Sigmoid colon (tissue), 4 donors: Measurements from ENCODE around the gene MSLN.
A peak's percentile ranks its signal among the peaks of the same experiment; 100 is the strongest.

Experiments
- CTCF ChIP-seq, 4 experiments: fragments of 450-650 bp in 3 of 4; fragments of 200-600 bp in 1 of 4; IDR thresholded peaks; one replicate each; pipeline ENCODE4 v1.5.1; 2016 to 2019; ENCODE audit warnings: antibody characterized with exemption in 4 of 4, mild to moderate bottlenecking in 3 of 4, moderate library complexity in 2 of 4
- POLR2AphosphoS5 ChIP-seq, 4 donors: sonication (generic); formaldehyde crosslinking; IDR thresholded peaks; one replicate each; pipeline ENCODE4 v1.6.1; 2017; ENCODE audit warnings: antibody characterized with exemption in 4 of 4

- TF ChIP-seq CTCF (IDR thresholded peaks at IDR 0.05) (peak; percentile 81 to 93 (median 90)), POLR2AphosphoS5 (IDR thresholded peaks at IDR 0.05) (no peak)
Observed at GRCh38 chr16:711548-712320, 48.8 kb upstream of the MSLN start.
